HG03060 (cell line): ENCODE measurements around the gene THUMPD2.

Experiments
- ATAC-seq: cut with Tn5 transposase; IDR thresholded peaks from one replicate; pipeline ENCODE4 v1.9.1; 2021; ENCODE audit warnings: low read depth, moderate number of reproducible peaks; ENCODE audit not compliant: unreplicated experiment

THUMPD2 gene

GRCh38 chr2:39686456-39686855 lies 92.6 kb downstream of the THUMPD2 start:
- ATAC-seq, result no peak
